Pancreas (tissue), 10 donors: ENCODE results near the gene TWSG1. TPM values are rescaled to one million over a fixed set of nuclear protein-coding genes. Genes with fewer than 3 reads are reported as not detected.

Source experiments
- ATAC-seq, 4 donors: fragments of 200-7000 bp; cut with Tn5 transposase; one replicate each; pipeline versions ENCODE4 v1.8.0 to v1.9.1; 2020; ENCODE audit warnings: mild to moderate bottlenecking in 4 of 4, moderate library complexity in 4 of 4
- DNase-seq, 6 donors: peaks; one replicate each; pipeline ENCODE4 v3.0.0-alpha.2; 2020
- FAIRE-seq: peaks from 2 replicates; lab custom pipeline; 2012; peaks lifted over from hg19 to GRCh38; lab: Jason Lieb, UNC
- H3K27ac ChIP-seq, 4 donors: fragments of 200-600 bp; sonication (generic); 1 replicate in 3 of 4; 2 replicates in 1 of 4; pipeline versions ENCODE4 v1.5.0 to v1.8.0; 2020
- H3K27me3 ChIP-seq, 4 donors: fragments of 200-600 bp; one replicate each; pipeline ENCODE4 v1.8.0; 2021
- H3K36me3 ChIP-seq, 3 donors: fragments of 200-600 bp; sonication (generic) in 1 of 3; one replicate each; pipeline versions ENCODE4 v1.5.0 to v1.8.0; 2020 to 2021
- H3K4me1 ChIP-seq, 3 donors: fragments of 200-600 bp; one replicate each; pipeline ENCODE4 v1.8.0; 2021
- H3K4me3 ChIP-seq, 4 donors: fragments of 200-600 bp; sonication (generic) in 2 of 4; one replicate each; pipeline versions ENCODE4 v1.5.0 to v1.8.0; 2020 to 2021
- H3K9me3 ChIP-seq, 4 donors: fragments of 200-600 bp; one replicate each; pipeline ENCODE4 v1.8.0; 2021
- WGBS, 2 donors: extraction: QIAGEN DNeasy Blood & Tissue Kit; methylation state at CpG; one replicate each; pipeline ENCODE4 v1.1.7; 2013; 5-methylcytosine and 5-hydroxymethylcytosine counted together
- intact Hi-C, 3 donors: fragments of 100-400 bp; cut with DNase I; formaldehyde crosslinking; loops; one replicate each; pipeline versions ENCODE4 v1.11.1 to v1.14.2; 2022
- polyA plus RNA-seq, 2 donors: library from polyadenylated mRNA; stranded (reverse); fragments of 200-250 nt; gene quantifications; one replicate each; pipeline ENCODE4 v1.2.3, GENCODE V29; 2013
- total RNA-seq, 6 donors: library from RNA; stranded (reverse); fragmentation: NEBNext Ultra II Directional in 4 of 6; extraction: Animal tissue kit (Norgen Biotek cat#: 25700) in 4 of 6; gene quantifications; one replicate each; pipeline versions ENCODE4 v1.2.1 to v1.2.4, GENCODE V29; 2021 to 2023
- TF ChIP-seq, protein P1 (sequence below), 4 donors: fragments of 200-600 bp; sonication (generic) in 3 of 4; IDR thresholded peaks; one replicate each; pipeline versions ENCODE4 v1.5.0 to v1.8.0; 2021; ENCODE audit warnings: antibody characterized with exemption in 4 of 4
- donor health status: healthy with polysubstance abuse.
- donor health status: DM: no; HTN: no; CAD: no; lungs with moderate emphysema.
- donor health status: DM: no; HTN: no; CAD: no.
- donor health status: control.
- donor health status: control.
- donor health status: Bipolar disorder and iron deficiency.
- donor health status: DM: yes; HTN: yes; CAD: no.
- donor health status: DM: no; HTN: no; CAD: no.
- donor health status: DM: no; HTN: no; CAD: no.
- donor health status: DM: yes; HTN: yes; CAD: no.

The TWSG1 gene
- total and polyA plus RNA-seq, 8 donors, result 2.5 to 13.7 (median 6.1) TPM

DNA sequence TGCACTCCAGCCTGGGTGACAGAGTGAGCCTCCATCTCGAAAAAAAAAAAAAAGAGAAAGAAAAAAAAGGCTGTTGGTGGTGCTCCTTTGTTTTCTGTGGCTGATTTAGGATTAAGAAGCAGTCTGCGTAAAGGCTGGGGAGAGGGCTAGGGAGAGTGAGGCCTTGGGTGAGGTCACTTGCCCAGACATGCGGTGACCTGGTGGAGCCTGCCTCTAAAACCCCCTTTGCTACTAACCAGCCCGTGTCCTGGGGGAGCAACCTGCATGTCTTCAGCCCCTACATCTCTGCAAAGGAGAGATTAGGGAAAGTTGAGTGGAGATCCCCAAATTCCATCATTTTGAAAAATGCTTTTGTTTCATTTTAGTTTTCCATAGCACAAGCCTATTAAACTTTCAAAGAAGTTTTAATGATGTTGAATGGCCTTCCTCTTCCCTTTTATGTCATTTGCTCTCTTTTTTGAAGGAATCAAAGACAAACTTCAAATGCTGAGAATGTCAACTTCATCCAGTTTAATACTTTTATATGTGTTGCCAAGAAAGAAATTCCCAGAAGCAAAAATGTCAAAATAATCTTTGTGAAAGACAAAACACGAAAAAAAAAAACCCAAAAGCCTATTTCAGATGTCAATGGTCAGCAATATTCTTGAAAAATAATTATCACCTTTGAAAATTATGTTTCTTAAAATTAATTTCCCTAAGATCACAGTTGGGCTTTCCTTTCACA lies 101.8 kb downstream of the TWSG1 start:
- no peaks in the 10 kb centered on the region for H3K27me3 ChIP-seq
- FAIRE-seq (no peak), DNase-seq (no peak), ATAC-seq (no peak)
- no peak overlapping the region for H3K4me3 ChIP-seq
- intact Hi-C loops, result loop anchor here in 1 of 3 donors (10.0 kb wide), 1 partner anchor 998 kb away; no protein-coding TSS in a partner anchor
- 67 to 68% methylated on average over 5 of the region's 5 CpGs for WGBS, 2 donors
- H3K36me3 ChIP-seq, result no peaks in the 10 kb centered on the region
- H3K4me1 ChIP-seq, result no peaks in the 10 kb centered on the region
- TF ChIP-seq, protein P1, sequence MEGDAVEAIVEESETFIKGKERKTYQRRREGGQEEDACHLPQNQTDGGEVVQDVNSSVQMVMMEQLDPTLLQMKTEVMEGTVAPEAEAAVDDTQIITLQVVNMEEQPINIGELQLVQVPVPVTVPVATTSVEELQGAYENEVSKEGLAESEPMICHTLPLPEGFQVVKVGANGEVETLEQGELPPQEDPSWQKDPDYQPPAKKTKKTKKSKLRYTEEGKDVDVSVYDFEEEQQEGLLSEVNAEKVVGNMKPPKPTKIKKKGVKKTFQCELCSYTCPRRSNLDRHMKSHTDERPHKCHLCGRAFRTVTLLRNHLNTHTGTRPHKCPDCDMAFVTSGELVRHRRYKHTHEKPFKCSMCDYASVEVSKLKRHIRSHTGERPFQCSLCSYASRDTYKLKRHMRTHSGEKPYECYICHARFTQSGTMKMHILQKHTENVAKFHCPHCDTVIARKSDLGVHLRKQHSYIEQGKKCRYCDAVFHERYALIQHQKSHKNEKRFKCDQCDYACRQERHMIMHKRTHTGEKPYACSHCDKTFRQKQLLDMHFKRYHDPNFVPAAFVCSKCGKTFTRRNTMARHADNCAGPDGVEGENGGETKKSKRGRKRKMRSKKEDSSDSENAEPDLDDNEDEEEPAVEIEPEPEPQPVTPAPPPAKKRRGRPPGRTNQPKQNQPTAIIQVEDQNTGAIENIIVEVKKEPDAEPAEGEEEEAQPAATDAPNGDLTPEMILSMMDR (IDR thresholded peaks at IDR 0.05), result no peak
- H3K27ac ChIP-seq, result no peak overlapping the region
- no peaks in the 10 kb centered on the region for H3K9me3 ChIP-seq

DNA sequence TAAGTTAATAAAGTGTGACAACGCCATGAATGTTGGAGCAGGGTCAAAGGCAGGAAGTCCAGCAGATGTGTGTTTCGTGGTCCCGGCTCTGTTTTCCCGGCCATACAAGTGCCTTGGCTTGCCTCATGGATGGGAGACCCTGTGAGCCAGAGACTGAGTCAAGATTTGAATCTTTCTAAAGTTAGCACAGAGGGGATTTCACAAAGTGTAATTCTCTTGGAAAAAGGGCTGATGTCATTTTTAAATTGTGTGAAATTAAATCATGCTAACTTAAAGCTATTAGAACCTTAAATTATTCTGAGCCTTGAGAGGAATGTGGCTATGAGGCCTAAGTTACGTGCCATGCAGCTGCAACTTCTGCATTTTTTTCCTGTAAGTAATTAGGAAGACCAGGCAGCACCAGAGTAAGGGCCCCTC lies 102.5 kb downstream of the TWSG1 start:
- TF ChIP-seq, protein P1 (IDR thresholded peaks at IDR 0.05), result no peak
- Histone ChIP-seq H3K27ac (no peak overlapping the region), H3K4me1 (no peaks in the 10 kb centered on the region), H3K4me3 (no peak overlapping the region), H3K9me3 (no peaks in the 10 kb centered on the region), H3K36me3 (no peaks in the 10 kb centered on the region), H3K27me3 (no peaks in the 10 kb centered on the region)
- 55 to 59% methylated on average over 5 of the region's 5 CpGs for WGBS, 2 donors
- DNase-seq (no peak), FAIRE-seq (no peak), ATAC-seq (no peak)
- intact Hi-C loops, result loop anchor here in 1 of 3 donors (10.0 kb wide), 1 partner anchor 998 kb away; no protein-coding TSS in a partner anchor

DNA sequence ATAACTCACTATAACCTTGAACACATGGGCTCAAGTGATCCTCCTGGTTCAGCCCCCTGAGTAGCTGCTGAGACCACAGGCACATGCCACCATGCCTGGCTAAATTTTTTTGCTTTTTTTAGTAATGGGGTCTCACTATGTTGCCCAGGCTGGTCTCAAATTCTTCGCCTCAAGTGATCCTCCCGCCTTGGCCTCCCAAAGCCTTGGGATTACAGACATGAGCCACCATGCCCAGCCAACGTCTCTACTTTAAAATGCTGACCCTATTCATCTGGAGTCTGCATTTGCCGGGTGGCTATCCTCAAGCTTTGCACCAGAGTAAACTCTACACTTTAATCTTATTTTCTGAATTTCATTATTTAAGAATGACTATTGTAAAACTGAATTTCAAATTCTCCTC lies 103.1 kb downstream of the TWSG1 start:
- H3K4me3 ChIP-seq, result no peak overlapping the region
- intact Hi-C loops, result loop anchor here in 1 of 3 donors (10.0 kb wide), 1 partner anchor 997 kb away; no protein-coding TSS in a partner anchor
- DNase-seq (no peak), ATAC-seq (no peak), FAIRE-seq (no peak)
- TF ChIP-seq, protein P1 (IDR thresholded peaks at IDR 0.05), result no peak
- 85 to 93% methylated on average over 4 of the region's 4 CpGs for WGBS, 2 donors
- no peak overlapping the region for H3K27ac ChIP-seq
- H3K36me3 ChIP-seq, result no peaks in the 10 kb centered on the region
- H3K4me1 ChIP-seq, result no peaks in the 10 kb centered on the region
- no peaks in the 10 kb centered on the region for H3K9me3 ChIP-seq
- H3K27me3 ChIP-seq, result no peaks in the 10 kb centered on the region

DNA sequence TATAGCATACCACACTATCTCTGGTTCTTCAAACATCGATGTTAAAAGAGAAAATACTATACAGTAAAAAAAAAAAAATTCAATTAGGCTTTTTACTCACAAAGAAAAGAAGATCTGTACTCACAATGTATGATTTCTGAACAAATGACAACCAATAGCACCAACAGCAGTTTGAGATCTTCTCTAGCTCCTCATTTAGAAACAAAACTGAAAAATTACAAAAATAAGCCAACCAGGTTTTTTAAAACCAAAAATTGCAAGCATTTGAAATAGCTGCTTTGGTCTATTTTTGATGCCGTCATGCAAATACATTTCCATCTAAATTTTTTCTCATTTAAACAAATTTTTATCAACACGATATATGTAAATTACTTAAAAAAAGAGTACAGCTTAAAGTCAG lies 106.5 kb downstream of the TWSG1 start:
- H3K27ac ChIP-seq, result no peak overlapping the region
- intact Hi-C loops, result no loop called here
- H3K4me1 ChIP-seq, result no peaks in the 10 kb centered on the region
- no peak for ATAC-seq
- DNase-seq, result no peak
- H3K27me3 ChIP-seq, result no peaks in the 10 kb centered on the region
- no peak overlapping the region for H3K4me3 ChIP-seq
- H3K9me3 ChIP-seq, result no peaks in the 10 kb centered on the region
- 88 to 89% methylated on average over 3 of the region's 3 CpGs for WGBS, 2 donors
- TF ChIP-seq, protein P1 (IDR thresholded peaks at IDR 0.05), result no peak
- FAIRE-seq, result no peak
- no peaks in the 10 kb centered on the region for H3K36me3 ChIP-seq

DNA sequence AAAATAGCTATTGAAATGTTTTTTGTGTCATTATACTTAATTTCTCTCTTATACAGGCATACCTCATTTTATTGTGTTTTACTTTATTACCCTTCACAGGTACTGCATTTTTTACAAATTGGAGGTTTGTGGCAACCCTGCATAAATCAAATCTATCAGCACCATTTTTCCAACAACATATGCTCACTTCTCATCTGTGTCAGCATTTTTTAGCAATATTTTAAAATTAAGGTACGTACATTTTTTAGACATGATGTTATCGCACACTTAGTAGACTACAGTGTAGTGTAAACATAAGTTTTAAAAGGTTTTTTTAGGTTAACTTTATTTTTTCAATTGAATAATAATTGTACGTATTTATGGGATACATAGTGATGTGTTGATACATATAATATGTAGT lies 110.0 kb downstream of the TWSG1 start:
- WGBS, 2 donors, result 83 to 91% methylated on average over 3 of the region's 3 CpGs
- Histone ChIP-seq H3K4me3 (no peak overlapping the region), H3K36me3 (no peaks in the 10 kb centered on the region), H3K27ac (no peak overlapping the region), H3K27me3 (no peaks in the 10 kb centered on the region), H3K4me1 (no peaks in the 10 kb centered on the region), H3K9me3 (no peaks in the 10 kb centered on the region)
- FAIRE-seq (no peak), ATAC-seq (no peak), DNase-seq (no peak)
- intact Hi-C loops, result no loop called here
- TF ChIP-seq, protein P1 (IDR thresholded peaks at IDR 0.05), result no peak
